NCI-H2029 treated with DMSO at 0.1 percent for 48 hours (cell line): ENCODE results near the gene SH3PXD2B.

ENCODE experiments used
- DNase-seq: peaks from one replicate; lab custom pipeline; 2025; lab: John Stamatoyannopoulos, UW

SH3PXD2B gene

DNA sequence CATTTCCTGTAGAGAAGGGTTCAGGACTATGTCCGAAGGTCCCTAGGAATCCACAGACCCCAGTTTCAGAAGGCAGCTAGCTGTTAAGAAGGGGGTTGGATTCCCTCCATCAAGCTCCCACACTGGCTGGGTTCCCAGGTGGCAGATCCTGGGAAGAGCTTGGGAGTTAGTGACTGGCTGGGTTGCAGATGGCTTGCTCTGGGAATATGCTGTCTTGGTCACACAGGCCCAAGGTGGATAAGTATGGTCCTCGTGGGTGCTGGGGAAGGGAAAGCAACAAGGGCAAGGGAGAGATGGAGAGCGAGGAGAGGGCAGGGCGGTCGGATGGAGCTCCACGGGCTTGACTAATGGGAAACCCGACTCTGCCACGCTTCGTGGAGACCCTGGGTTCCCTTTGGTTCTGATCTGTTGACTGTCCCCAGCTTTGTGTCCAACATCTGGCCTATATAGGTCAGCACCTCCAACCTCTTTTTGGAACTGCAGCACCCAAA, 17.4 kb downstream of the SH3PXD2B start:
- DNase-seq = no peak

DNA sequence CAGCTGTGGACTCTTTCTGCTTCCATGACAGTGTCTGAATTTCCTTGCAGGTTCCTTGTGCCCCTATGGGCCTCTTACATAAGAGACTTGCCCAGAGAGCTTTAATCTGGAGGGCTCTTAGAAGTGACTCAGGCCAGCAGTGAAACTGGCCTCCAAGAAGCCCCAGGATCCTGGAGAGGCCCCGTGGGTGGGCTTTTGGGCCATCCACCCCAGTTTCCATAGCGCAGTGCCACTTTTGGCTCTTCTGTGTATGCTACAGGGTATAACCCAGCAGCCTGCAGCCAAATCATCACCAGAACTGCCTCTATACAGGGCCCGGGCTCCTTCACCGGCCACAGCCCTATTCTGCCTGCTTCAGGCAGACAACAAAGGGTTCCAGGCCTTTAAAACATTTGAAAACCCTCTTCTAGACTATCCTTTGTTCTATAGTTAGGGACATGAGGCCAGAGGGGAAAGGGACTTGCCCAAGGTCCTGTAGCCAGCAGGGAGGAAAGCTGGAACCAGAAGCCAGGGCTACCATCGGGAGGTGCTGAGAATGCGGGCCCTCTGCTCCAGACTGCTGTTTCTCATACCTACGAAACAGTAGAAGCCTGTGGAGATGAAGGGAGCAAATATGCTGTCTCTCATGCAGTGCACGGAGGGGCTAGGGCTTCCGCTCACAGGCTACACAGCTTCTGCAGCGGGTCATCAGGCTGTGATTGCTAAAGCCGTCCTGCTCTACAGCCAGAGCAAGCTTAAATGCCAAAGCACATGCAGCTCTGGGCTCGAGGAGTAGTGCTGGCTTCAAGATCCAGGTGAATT, 18.0 kb downstream of the SH3PXD2B start:
- no peak for DNase-seq

DNA sequence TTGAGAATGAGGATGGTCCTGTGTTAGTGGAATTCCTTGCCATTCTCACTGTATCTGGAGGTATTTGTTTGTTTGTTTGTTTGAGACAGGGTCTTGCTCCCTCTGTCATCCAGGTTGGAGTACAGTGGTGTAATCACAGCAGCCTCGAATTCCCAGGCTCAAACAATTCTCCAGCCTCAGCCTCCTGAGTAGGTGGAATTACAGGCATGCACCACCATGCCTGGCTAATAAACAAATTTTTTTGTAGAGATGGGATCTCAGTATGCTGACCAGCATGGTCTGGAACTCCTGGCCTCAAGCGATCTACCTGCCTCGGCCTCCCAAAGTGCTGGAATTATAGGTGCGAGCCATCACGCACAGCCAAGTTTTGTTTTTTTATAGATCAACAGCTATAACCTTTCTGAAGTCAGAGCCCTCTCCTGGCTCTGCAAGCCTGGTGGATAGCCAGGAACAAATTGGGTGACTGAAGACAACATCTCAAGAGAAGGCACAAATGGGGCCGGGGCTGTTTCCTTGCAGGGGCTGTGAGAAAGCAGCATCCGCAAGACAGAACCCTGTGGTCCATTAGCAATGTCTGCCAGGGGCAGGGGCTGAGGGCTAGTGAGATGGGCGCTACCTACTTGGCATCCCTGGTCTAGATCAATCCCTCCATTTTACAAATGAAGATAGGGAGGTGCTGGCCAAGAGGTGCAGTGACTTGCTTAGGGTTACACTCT, 18.8 kb downstream of the SH3PXD2B start:
- DNase-seq = no peak

DNA sequence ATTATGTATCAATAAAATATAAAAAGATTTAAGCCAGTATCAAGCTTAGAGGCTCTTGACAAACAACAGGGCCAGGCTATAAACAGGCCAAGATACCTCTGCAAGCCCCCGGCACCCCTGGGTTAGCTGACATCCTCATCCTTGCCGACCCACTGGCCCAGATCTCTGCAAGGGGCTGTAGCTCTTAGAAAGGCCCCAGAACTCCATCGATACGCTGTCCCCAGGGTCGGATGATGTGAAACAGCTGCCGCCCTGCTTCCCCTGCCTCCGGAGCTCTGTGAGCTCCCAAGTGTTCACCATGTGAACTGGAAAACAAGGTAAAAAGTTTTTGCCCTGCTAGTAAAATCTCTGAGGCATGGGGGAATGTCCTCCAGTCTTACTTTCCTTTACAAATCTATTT, 20.1 kb downstream of the SH3PXD2B start:
- no peak for DNase-seq

DNA sequence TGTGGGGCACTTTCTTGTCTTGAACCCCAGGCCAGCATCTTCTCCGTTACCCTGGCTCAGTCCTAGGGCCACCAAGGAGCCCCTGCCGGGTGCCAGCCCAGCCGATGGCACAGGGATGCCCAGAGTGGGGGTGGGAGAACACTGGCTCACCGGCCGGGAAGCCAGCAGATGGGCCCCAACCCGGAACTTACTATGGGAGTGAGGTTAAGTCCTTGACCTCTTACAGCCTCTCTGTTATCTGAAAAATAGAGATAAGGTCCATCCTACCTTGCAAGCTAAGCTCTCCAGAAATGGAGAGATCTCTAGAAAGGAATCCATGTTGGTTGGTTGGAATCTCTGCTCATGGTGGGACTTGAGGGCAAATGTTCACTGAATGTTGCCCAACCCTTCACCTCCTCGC, 20.8 kb downstream of the SH3PXD2B start:
- no peak for DNase-seq

DNA sequence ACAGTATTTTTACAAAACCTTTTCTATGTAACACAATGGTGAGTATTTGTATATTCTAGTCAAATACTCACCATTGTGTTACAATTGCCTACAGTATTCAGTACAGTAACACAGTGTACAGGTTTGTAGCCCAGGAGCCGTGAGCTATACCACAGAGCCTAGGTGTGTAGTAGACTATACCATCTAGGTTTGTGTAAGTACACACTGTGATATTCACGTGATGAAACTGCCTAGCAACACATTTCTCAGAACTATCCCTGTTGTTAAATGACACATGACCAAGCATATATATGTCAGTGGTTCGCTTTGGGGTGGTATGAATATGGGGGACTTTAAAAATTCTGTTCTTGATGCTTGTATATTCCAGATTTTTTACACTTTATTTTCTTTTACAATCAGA, 21.3 kb downstream of the SH3PXD2B start:
- DNase-seq = no peak

DNA sequence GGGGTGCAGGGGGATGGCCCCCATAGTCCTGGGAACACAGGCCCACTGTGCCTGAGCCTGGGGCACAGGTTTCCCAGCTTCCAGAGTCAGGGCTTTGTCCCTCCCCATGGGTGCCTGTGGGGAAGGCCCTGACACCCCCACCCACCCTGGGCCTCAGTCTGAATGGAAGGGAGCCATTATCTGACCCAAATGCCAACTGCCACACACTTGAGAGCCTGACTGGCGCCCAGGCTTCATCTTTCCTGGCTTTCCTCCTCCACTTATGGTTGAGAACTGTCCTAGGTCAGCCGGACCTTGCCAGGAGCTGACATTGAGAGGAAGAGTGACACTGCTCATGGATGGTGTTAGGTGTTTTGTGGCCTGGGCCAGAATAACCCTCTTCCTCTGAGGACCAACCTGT, 24.0 kb downstream of the SH3PXD2B start:
- no peak for DNase-seq

DNA sequence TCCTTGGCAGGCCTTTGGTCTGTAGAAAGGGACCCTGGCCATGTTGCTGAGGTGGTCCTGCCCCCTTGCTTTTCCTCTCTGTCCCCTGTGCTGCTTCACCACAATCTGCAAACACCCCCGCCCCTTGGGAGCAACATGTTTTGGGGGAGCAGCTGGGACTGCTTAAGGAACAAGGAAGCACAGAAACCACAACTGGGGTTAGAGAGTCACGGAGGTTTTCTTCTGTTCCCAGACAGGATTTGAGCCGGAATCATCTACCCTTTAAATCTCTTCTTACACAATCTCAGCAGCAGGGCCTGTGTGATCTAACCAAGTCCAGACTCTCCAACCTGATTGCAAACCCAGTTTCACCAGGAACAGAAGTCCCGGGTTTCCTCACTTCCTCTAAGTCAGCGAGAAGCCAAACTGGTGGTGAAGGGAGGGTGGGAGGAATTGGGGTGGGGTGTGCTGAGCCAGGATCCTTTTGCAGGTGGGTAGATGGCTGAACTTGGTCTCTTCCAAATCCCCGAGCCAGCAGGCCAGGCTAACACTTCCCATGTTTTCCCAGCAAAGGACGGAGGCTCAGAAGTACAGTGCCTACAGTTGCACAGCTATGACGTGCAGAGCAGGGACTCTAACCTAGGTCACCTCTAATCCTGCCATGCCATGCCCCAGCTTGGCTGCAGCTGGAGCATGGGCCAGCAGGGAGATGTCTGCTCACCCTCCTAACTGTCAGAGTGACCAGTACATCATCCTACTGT, 25.0 kb downstream of the SH3PXD2B start:
- no peak for DNase-seq

DNA sequence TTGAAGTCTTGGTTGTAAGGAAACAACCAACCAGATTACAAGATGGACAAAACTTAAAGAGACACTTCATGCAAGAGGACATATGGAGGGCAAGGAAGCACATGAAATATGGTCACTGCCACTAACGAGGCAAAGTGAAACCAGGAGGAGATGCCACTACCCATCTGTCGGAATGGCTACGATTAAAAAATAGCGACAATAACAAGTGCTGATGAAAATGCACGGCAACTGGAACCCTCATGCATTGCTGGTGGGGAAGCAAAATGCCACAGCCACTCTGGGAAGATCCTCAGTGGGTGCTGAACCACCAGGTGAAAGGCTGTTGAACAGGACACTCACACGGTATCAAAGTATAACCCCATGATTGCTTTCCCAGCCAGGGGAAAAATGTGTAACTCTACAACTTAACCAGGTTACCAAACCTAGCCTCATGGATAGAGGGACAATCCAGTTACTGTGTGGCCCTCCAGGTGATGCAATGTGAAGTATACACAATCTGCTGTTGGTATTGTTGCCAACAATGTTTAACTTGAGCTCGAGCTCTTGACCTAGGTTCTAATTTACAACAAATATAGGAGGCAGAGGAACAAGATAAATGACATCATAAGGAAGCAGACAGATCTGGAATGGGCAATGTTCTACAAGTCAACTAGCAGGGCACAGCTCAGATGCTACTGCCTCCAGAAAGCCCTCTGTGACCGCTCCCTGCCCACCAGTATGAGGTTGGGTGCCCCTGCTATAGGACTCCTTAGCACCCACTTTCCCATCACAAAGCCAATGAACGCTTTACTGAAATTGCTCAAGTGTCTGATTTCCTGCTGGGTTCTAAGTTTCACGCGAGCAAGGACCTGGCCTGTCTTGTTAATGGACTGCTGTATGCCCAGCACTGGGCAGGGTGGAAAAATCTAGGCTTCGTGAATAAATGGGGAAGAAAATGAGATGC, 25.8 kb downstream of the SH3PXD2B start:
- DNase-seq = no peak

DNA sequence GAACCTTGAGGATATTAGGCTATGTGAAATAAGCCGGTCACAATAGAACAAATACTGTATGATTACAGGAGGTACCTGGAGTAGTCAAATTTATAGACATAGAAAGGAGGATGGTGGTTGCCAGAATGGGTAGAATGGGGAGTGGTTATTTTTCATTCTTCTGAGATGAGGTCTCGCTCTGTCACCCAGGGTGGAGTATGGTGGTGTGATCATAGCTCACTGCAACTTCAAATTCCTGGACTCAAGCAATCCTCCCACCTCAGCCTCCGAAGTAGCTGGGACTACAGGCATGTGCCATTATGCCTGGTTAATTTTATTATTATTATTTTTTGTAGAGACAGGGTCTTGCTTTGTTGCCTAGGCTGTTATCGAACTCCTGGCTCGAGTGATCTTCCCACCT, 27.1 kb downstream of the SH3PXD2B start:
- no peak for DNase-seq

DNA sequence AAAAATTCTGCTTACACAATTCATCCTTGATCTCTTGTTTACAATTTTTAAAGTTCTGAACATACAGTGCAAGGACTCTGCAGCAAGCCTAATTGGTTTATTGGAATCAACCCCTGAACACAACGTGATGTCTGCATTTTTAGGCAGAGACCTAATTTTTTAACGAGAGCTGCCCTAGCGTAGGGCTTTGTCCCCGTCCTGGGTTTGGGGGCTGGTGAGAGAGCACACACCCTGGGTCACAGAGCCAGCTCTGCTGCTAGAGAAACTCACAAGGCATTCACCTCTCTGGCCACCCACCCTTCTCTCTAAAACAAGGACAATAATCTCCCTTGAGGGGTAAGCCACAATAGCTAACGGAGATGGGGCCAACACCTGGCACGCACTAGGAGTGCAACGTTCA, 28.2 kb downstream of the SH3PXD2B start:
- no peak for DNase-seq

DNA sequence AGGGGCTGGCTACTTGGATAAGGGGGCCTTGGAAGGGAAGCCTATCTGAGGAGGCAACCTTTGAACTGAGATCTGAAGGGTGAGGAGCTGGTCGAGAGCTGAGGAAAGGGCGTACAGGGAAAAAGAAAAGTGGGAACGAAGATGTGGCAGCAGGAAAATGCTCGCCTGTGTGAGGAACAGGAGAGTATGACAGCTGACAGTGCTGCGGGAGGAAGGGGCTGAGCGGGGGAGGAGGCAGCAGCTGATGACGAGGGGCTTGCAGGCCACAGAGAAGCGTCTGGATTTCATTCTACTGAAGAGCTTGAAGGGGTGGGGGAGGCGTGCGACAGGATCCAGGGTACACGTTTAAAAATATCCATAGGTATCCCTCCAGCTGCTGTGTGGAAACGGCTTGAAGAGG, 28.9 kb downstream of the SH3PXD2B start:
- no peak for DNase-seq

DNA sequence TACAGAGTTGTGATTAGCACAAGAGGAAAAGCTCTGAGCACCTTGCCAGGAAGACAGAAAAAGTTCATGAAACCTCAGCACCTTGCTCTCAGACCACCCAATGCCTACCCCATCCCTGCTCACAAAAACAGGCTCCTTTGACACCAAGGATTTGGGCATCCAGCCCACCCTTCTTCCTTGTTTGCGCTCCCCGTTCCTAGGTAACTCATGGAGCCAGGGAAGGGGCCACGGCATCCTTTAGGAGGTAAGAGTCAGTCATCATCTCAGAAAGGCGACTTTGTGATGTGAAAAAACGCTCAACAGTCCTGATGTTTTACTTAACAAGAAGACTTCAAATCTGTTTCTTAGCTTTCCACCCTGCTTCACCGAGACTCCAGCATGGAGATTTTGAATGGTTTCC, 29.5 kb downstream of the SH3PXD2B start:
- no peak for DNase-seq

DNA sequence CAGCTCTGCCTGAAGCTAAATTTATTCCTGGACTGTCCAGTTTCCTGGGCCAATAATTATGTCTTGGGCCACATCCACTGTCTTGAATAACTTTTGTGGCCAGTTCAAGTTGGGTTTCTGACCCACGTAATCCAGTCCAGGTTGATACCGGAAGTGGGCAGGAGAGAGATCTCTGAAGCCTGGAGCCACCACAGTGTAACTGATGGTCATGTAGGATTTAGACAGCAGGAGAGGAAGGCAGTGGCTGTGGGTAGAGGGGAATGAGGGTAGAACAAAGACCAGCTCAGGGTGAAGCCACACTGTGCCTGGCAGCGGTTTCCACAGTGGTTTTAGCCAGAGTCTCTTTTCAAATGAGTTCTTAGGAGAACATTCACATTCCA, 30.2 kb downstream of the SH3PXD2B start:
- no peak for DNase-seq

DNA sequence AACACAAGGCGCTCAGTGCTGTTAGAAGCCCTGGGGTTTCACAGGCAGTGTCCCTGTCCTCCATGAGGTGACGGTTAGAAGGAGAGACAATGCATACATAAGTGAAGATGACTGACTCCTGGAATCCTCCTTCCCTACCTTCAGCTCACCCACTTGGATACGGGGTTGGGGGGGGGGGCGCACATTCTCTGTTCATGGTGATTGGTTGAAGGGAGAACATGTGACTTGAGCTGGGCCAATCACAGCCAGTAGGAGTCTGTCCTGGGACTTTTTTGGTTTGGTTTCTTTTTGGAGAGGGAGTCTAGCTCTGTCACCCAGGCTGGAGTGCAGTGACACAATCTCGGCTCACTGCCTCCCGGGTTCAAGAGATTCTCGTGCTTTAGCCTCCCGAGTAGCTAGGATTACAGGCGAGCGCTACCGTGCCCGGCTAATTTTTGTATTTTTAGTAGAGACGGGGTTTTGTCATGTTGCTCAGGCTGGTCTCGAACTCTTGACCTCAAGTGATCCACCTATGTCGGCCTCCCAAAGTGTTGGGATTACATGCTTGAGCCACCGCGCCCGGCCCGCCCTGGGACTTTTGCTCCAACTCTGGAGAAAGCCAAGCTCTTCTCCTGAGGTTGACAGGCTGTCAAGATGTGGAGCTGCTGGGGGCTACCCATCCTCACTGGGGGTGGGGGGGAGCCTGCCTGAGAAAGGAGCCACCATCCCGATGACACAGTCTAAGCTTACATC, 30.8 kb downstream of the SH3PXD2B start:
- DNase-seq = no peak

DNA sequence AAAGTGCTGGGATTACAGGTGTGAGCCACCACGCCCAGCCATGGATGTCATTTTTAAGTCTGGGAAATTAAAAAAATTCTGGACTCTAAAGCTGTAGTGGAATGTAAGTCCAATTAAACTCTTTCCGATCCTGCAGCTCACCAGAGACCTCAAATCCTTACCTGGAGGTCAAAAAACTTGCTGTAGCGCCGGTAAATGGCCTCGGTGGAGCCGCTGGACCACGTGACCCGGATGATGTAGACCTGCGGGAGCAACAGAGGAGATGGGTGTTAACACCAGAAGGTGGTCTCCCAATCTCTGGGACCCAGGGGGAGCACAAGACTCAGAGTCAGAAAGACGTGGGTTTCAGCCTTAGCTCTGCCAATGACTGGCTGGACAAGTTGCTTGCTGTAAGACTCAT, 32.1 kb downstream of the SH3PXD2B start:
- DNase-seq = no peak

DNA sequence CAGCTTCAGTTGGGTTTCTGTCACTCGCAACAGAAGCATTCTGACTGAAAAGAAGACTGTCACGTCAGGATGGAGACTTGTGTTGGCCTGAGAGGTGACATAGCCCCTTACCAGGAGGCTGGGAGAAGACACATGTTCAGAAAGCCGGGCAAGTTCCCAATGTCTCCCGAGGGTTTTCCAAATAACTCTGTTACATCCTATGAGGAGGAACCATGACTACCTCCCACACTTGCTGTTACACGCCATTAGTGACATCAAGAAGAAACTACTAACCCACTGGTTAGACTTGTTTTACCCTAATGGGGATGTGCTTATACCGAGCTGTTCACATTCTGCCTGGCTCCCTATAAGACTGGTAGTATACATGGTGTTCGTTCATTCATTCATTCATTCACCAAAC, 33.3 kb downstream of the SH3PXD2B start:
- no peak for DNase-seq

DNA sequence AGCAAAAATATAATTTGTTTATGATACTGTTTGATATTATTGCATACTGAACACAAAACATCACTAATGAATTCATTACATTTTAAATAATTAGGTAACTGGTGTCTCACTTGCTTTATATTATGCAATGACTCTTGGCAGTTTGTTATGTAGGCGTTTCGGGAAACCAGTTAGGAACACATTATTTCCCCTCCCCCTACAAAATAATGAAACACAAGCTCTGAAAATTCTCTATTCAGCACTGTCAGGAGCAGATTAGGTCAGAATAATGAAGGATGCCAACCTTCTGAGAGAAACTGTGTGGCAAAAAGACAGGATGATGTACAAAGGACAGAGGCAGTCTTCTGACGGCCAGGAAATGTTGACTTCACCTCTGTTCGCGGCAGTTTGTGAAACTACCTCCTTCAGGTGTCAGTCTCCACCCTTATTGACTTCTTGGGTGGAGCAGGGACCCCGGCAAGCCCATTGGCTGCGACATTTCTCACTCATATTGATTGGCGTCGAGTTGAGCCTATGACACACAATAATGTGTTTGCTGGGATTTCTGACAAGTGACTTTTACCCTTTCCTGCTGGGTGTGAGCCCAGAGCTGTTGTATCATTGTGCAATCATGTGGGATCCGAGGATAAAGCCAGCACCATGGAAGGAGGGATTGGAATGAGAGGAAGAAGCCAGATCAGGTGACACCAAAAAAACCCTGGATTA, 33.9 kb downstream of the SH3PXD2B start:
- peak; percentile 77 for DNase-seq

DNA sequence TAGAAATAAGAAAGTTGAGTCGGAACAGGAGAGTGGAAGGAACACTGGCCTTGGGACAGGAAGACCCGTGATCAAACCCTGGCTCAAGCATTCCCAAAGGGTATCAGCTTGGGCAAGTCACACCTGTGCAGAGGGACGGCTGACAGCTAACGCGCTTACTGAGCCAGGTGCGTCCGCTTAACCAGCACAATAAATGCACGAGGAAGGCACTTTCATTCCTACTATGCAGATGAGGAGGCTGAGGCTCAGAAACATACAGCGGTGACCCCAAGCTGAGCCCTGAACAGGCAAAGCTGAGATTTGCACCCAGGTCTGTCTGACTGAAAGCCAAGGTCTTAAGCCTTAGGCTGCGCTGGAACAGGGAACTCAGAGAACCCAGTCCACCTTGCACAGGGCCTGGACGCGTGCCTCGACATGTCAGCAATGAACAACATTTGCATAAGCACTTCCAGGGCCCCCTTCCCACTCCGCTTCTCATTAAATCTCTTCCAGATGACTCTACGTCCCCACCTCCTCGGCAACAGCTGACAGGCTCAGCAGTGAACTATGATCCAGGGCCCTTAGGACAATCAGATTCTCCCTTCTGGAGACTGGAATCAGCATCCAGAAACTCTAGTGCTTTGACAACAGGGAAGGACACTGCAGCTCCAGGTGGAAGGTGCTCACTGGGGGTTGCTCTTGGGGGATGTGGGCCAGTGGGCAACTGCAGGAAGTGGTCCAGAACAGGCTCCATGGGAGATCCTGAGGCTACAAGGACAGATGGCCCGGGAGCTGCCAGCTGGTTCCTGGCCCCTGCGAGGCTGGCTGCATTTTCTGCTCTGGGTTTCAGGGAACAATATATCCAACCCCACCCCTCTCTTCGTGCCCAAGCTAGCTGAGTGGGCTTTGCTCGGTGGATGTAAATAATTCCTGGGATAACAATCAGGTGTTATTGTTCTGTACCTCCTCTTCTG, 35.2 kb downstream of the SH3PXD2B start:
- DNase-seq = no peak
